DMS 273 (cell line): ENCODE results near the gene MRPS35.

Experiments
- DNase-seq: peaks from one replicate; lab custom pipeline; 2025; ENCODE audit not compliant: unreplicated experiment; lab: John Stamatoyannopoulos, UW

Gene MRPS35

DNA sequence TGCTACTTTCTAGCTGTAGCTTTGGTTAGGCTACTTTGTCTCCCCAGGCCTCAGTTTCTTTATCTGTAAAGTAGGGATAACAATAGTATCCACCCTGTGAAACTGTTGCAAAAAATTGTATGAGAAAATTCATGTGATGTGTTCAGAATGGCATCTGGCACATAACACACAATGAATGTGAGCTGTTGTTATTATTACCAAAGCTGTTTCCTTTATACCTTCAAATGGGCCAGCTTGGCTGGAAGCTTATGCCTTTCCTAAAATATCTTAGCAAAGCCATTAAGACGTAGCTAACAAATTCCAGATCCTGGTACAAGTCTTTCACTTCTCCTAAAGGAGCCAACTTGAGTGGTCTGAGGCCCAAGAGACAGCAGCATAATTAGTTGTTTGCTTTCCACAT, 94.6 kb downstream of the MRPS35 start:
- DNase-seq: no peak
